ENCODE results near the gene PTPN23.
"Not testable (repeated sequence)": the region's sequence is repeated elsewhere in the genome, so short reads cannot be mapped to it uniquely, and the experiment has no call there.

PTPN23 gene

DNA sequence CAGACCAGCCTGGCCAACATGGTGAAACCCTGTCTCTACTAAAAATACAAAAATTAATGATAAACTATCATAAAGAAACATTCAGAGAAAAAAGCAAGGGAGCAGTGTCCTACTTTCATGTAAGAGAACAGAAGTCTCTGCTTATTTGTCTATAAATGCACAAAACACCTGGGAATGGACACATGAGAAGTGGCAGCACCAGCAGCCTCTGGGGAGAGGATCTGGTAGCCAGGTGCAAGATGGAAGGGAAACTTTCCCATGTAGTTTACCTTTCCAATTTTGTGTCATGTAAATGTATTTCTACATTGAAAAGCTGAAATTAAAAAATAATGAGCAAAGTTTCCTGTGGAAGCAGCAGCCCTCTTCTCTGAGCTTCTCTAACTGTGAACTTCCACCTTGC lies 76.2 kb downstream of the PTPN23 start:
- no peak for DNase-seq

DNA sequence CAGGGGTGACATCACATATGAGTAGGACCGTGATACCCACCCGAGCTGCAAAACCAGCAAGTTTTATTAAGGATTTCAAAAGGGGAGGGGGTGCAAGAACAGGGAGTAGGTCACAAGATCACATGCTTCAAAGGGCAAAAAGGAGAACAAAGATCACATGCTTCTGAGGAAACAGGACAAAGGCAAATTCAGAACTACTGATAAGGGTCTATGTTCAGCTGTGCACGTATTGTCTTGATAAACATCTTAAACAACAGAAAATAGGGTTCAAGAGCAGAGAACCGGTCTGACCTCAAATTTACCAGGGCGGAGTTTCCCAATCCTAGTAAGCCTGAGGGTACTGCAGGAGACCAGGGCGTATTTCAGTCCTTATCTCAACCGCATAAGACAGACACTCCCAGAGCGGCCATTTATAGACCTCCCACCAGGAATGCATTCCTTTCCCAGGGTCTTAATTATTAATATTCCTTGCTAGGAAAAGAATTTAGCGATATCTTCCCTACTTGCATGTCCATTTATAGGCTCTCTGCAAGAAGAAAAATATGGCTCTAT lies 78.8 kb downstream of the PTPN23 start:
- DNase-seq = not testable (repeated sequence)
